ENCODE data around the gene HOXD12. TPM values are rescaled to one million over a fixed set of nuclear protein-coding genes. Genes with fewer than 3 reads are reported as not detected.

HOXD12 gene
- total RNA-seq, 3 donors from 2014 or later (not counting 1 experiment from before 2014, with no cell fraction given) = not detected

GRCh38 chr2:176127774-176128072 lies 28.1 kb downstream of the HOXD12 start:
- H3K9me3 Mint-ChIP-seq = no peaks in the 10 kb centered on the region
- WGBS (ENCODE audit: insufficient coverage) = 24% methylated on average over 3 of the region's 4 CpGs
- H3K27me3 Mint-ChIP-seq (ENCODE audit: low read depth in 2 of 2) = peaks cover 70 to 81% of the 10 kb centered on the region in 2 donors
- Histone ChIP-seq H3K27me3 (ENCODE audit: control insufficient read depth, insufficient read depth, low read length) (peaks cover 84% of the 10 kb centered on the region), H3K4me3 (ENCODE audit: low read length) (no peak overlapping the region), H3K27ac (ENCODE audit: low read length) (no peak overlapping the region), H3K9me3 (ENCODE audit: control insufficient read depth, insufficient read depth, low read length) (no peaks in the 10 kb centered on the region), H3K36me3 (ENCODE audit: control insufficient read depth, insufficient read depth, low read length) (no peaks in the 10 kb centered on the region), H3K4me1 (ENCODE audit: control insufficient read depth, insufficient read depth, low read length) (peaks cover 26% of the 10 kb centered on the region)
- ATAC-seq (no peak), DNase-seq (no peak)
- peaks cover 28 to 33% of the 10 kb centered on the region in 2 donors for H3K4me1 Mint-ChIP-seq
- peak overlapping the region; percentile 78 for H3K4me3 Mint-ChIP-seq
- TF ChIP-seq CTCF (IDR thresholded peaks at IDR 0.05) = no peak
- H3K36me3 Mint-ChIP-seq = peaks cover 22% of the 10 kb centered on the region
- intact Hi-C loops (cut with micrococcal nuclease) = loop anchor here (1.0 to 5.0 kb wide), 6 partner anchors 328 to 1035 kb away; no protein-coding TSS in a partner anchor
- H3K27ac Mint-ChIP-seq = peak overlapping the region in 1 of 2 donors; percentile 54

GRCh38 chr2:176128172-176128981 lies 28.8 kb downstream of the HOXD12 start:
- H3K27ac ChIP-seq (ENCODE audit: low read length) = no peak overlapping the region
- peaks cover 30 to 35% of the 10 kb centered on the region in 2 donors for H3K4me1 Mint-ChIP-seq
- no peaks in the 10 kb centered on the region for H3K9me3 Mint-ChIP-seq
- H3K36me3 ChIP-seq (ENCODE audit: control insufficient read depth, insufficient read depth, low read length) = no peaks in the 10 kb centered on the region
- no peak overlapping the region for H3K4me3 ChIP-seq (ENCODE audit: low read length)
- DNase-seq = no peak
- WGBS (ENCODE audit: insufficient coverage) = 9% methylated on average over 47 of the region's 49 CpGs
- H3K27me3 Mint-ChIP-seq (ENCODE audit: low read depth in 2 of 2) = peaks cover 75 to 86% of the 10 kb centered on the region in 2 donors
- H3K36me3 Mint-ChIP-seq = peaks cover 22% of the 10 kb centered on the region
- H3K4me3 Mint-ChIP-seq = peak overlapping the region; percentile 78
- intact Hi-C loops (cut with micrococcal nuclease) = loop anchor here (5.0 kb wide), 3 partner anchors 509 to 1034 kb away; no protein-coding TSS in a partner anchor
- no peak for ATAC-seq
- H3K9me3 ChIP-seq (ENCODE audit: control insufficient read depth, insufficient read depth, low read length) = peaks cover 3% of the 10 kb centered on the region
- TF ChIP-seq CTCF (IDR thresholded peaks at IDR 0.05) = no peak
- H3K4me1 ChIP-seq (ENCODE audit: control insufficient read depth, insufficient read depth, low read length) = peaks cover 25% of the 10 kb centered on the region
- H3K27ac Mint-ChIP-seq = peak overlapping the region in 1 of 2 donors; percentile 54
- peaks cover 87% of the 10 kb centered on the region for H3K27me3 ChIP-seq (ENCODE audit: control insufficient read depth, insufficient read depth, low read length)

- peaks cover 4% of the 10 kb centered on the region for H3K9me3 ChIP-seq (ENCODE audit: control insufficient read depth, insufficient read depth, low read length)
- peak within 1 kb of the TSS in 1 of 2 donors; percentile 54 for H3K27ac Mint-ChIP-seq
- intact Hi-C loops (cut with micrococcal nuclease) = loop anchor here (5.0 kb wide), 3 partner anchors 508 to 1033 kb away; no protein-coding TSS in a partner anchor
- H3K9me3 Mint-ChIP-seq = no peaks in the 10 kb centered on the region
- peak within 1 kb of the TSS; percentile 78 for H3K4me3 Mint-ChIP-seq
- H3K4me3 ChIP-seq (ENCODE audit: low read length) = no peak within 1 kb of the TSS
- ATAC-seq (peak in 1 of 3 donors; percentile 22), DNase-seq (peak in 1 of 2 donors; percentile 42)
- peaks cover 30 to 35% of the 10 kb centered on the region in 2 donors for H3K4me1 Mint-ChIP-seq
- no peaks in the 10 kb centered on the region for H3K36me3 ChIP-seq (ENCODE audit: control insufficient read depth, insufficient read depth, low read length)
- peaks cover 84% of the 10 kb centered on the region for H3K27me3 ChIP-seq (ENCODE audit: control insufficient read depth, insufficient read depth, low read length)
- WGBS (ENCODE audit: insufficient coverage) = 8% methylated on average over 59 of the region's 64 CpGs
- no peak for TF ChIP-seq CTCF (IDR thresholded peaks at IDR 0.05)
- H3K4me1 ChIP-seq (ENCODE audit: control insufficient read depth, insufficient read depth, low read length) = peaks cover 24% of the 10 kb centered on the region
- H3K27ac ChIP-seq (ENCODE audit: low read length) = no peak within 1 kb of the TSS
- H3K27me3 Mint-ChIP-seq (ENCODE audit: low read depth in 2 of 2) = peaks cover 75 to 86% of the 10 kb centered on the region in 2 donors
- peaks cover 22% of the 10 kb centered on the region for H3K36me3 Mint-ChIP-seq
These were observed 29.6 kb downstream of the HOXD12 start, which contains the start of gene HOXD8 for GRCh38 chr2:176128982-176129796. Gene HOXD8 (plus strand): TSS chr2:176129705. CDS start chr2:176130367, 662 bp downstream.
